SK-N-MC (cell line): ENCODE data around the gene PPP1R12B.

ENCODE experiments used
- EZH2 ChIP-seq: fragments of 200-600 bp; sonication (generic); IDR thresholded peaks from one replicate; pipeline ENCODE4 v1.6.1; 2017; ENCODE audit warnings: antibody characterized with exemption
- POLR2AphosphoS5 ChIP-seq: IDR thresholded peaks from 2 replicates; pipeline ENCODE4 v1.6.1; 2012; ENCODE audit warnings: mild to moderate bottlenecking, low read depth, low read length, borderline replicate concordance

DNA sequence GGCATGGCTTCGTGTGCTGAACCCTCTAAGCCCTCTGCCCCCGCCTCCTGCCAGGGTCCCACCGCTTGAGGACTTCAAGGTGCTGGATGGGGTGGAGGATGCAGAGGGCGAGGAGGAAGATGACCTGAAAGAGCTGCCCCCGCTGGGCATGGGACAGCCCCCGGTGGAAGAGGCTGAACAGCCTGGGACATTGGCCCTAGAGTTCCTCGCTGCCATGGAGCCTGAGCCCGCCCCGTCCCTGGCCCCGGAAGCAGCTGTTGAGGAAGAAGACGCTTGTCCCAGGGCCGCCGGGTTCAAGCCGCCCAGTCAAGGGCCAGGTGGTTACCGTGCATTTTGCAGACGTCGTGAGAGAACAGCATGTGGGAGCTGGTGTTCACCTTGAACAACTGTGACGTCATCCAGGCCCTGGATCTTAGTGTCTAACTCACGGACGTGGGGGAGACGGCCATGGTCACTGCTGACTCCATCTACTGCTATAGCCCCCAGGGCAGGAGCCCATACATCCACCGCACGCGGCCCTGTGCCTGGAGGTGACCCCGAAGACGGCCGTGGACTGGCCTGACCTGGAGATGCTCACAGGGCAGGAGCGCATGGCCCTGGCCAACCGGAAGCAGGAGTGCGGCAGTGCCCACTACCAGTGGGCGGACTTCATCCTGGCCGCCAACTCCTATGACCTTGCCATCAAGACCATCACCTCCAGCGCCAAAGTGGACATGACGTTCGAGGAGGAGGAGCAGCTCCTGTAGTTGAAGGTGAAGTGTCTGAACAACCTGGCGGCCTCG, 90.1 kb downstream of the PPP1R12B start:
- no peak for TF ChIP-seq POLR2AphosphoS5
- TF ChIP-seq EZH2: no peak
